T-cell (primary cell): Measurements from ENCODE around the gene MPRIP. TPM values are rescaled to one million over a fixed set of nuclear protein-coding genes. Genes with fewer than 3 reads are reported as not detected.

Experiments
- ATAC-seq, 4 experiments: fragments of 200-7000 bp in 3 of 4; fragments of 150-1000 bp in 1 of 4; cut with Tn5 transposase; replicated peaks in 1 of 4; 1 replicate in 3 of 4; 2 replicates in 1 of 4; pipeline ENCODE4 v1.10.0; 2021; ENCODE audit warnings: moderate library complexity in 3 of 4, mild to moderate bottlenecking in 2 of 4, moderate number of reproducible peaks in 1 of 4
- CTCF ChIA-PET, 2 donors: fragments of 300-600 bp; sonication (Branson Sonifier 250); formaldehyde crosslinking; loops; one replicate each; lab custom pipeline; 2022; ENCODE audit warnings: antibody characterized with exemption in 2 of 2; lab: Charles Lee
- POLR2A ChIA-PET, 2 donors: fragments of 300-600 bp; sonication (Branson Sonifier 250); formaldehyde crosslinking; loops; one replicate each; lab custom pipeline; 2022; ENCODE audit warnings: antibody characterized with exemption in 2 of 2; lab: Charles Lee
- DNase-seq, 35 experiments: peaks; one replicate each; pipeline versions ENCODE4 v3.0.0 to v3.0.0-alpha.2; 2013 to 2023
- H3K27ac ChIP-seq: one replicate; pipeline ENCODE4 v1.5.1; 2013; ENCODE audit warnings: low read length
- H3K27me3 ChIP-seq, 2 experiments: replicated peaks in 1 of 2; 1 replicate in 1 of 2; 2 replicates in 1 of 2; pipeline versions ENCODE4 v1.6.1 to v1.7.0; 2013; ENCODE audit warnings: low read length in 1 of 2, mixed read lengths in 1 of 2; ENCODE audit not compliant: control insufficient read depth in 2 of 2, insufficient read depth in 2 of 2; ENCODE audit errors: extremely low read depth in 1 of 2
- H3K36me3 ChIP-seq, 2 donors: 1 replicate in 1 of 2; 2 replicates in 1 of 2; pipeline versions ENCODE4 v1.6.1 to v1.7.0; 2013; ENCODE audit warnings: low read length in 1 of 2; ENCODE audit not compliant: control insufficient read depth in 2 of 2, insufficient read depth in 1 of 2; ENCODE audit errors: extremely low read depth in 1 of 2
- H3K4me1 ChIP-seq, 2 experiments: 1 replicate in 1 of 2; 2 replicates in 1 of 2; pipeline versions ENCODE4 v1.6.1 to v1.7.0; 2013; ENCODE audit warnings: low read length in 2 of 2, mixed read lengths in 1 of 2; ENCODE audit not compliant: insufficient read depth in 2 of 2, control insufficient read depth in 1 of 2; ENCODE audit errors: extremely low read depth in 1 of 2
- H3K4me3 ChIP-seq, 2 donors: 1 replicate in 1 of 2; 2 replicates in 1 of 2; pipeline versions ENCODE4 v1.5.1 to v1.7.0; 2013; ENCODE audit warnings: mild to moderate bottlenecking in 2 of 2, low read length in 1 of 2, moderate library complexity in 1 of 2; ENCODE audit not compliant: control insufficient read depth in 1 of 2; ENCODE audit errors: extremely low read depth in 1 of 2
- H3K9me3 ChIP-seq: 2 replicates; pipeline ENCODE4 v1.7.0; 2013
- H3K27ac Mint-ChIP-seq, 2 donors: one replicate each; pipeline ENCODE4 v1.8.0; 2020 to 2021; ENCODE audit warnings: mild to moderate bottlenecking in 2 of 2, mixed read lengths in 2 of 2
- H3K27me3 Mint-ChIP-seq, 2 donors: one replicate each; pipeline ENCODE4 v1.8.0; 2021 to 2022; ENCODE audit warnings: mixed read lengths in 2 of 2
- H3K36me3 Mint-ChIP-seq: one replicate; pipeline ENCODE4 v1.8.0; 2021; ENCODE audit warnings: mixed read lengths
- H3K4me1 Mint-ChIP-seq, 3 donors: one replicate each; pipeline ENCODE4 v1.8.0; 2020 to 2022; ENCODE audit warnings: mixed read lengths in 3 of 3, mild to moderate bottlenecking in 1 of 3
- H3K4me3 Mint-ChIP-seq, 3 donors: one replicate each; pipeline ENCODE4 v1.8.0; 2020 to 2022; ENCODE audit warnings: mild to moderate bottlenecking in 3 of 3, mixed read lengths in 3 of 3, moderate library complexity in 3 of 3
- H3K9me3 Mint-ChIP-seq, 3 donors: one replicate each; pipeline ENCODE4 v1.8.0; 2020 to 2022; ENCODE audit warnings: mixed read lengths in 3 of 3
- WGBS: methylation state at CpG from one replicate; pipeline ENCODE4 v1.1.5; 2013; ENCODE audit warnings: missing lambda C conversion rate; ENCODE audit not compliant: insufficient coverage; 5-methylcytosine and 5-hydroxymethylcytosine counted together
- total RNA-seq, 35 experiments: library from RNA in 6 of 35; stranded (reverse) in 6 of 35; fragments of 120-200 nt in 1 of 35; gene quantifications; one replicate each; pipeline versions ENCODE4 v1.2.1 to v1.2.4 and lab custom pipeline; 2013 to 2026

MPRIP gene
- total RNA-seq, 5 donors from 2014 or later (not counting 1 experiment from before 2014, with no cell fraction given) = 189 to 266 (median 247) TPM

DNA sequence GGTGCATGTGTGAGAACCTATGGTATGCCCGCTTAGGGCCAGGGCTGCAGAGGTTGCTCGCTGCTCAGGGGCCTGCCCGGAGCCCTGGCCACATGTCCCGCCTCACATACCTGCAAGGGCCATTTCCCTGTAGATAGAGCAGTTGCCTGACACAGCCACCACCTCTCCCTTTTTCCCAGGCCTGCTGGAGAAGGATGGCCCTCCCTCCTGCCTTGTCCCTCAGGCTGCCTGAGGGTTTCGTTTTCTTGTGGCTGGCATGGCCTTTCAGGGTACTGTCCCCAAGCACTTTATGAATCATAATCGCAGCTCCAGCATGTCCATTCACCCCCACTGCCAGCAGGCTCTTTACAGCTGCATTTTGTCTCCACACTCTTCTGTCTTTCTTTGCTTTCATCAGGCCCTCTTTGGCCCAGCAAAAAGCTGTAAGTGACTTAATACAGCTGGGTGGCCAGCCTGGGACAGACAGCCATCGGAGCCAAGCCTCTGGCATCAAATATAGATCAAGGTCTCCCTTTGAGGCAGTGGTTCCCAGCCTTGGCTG lies 65.7 kb downstream of the MPRIP start:
- H3K27ac Mint-ChIP-seq = peak overlapping the region; percentile 88 to 91
- no peaks in the 10 kb centered on the region for H3K27me3 Mint-ChIP-seq
- H3K36me3 ChIP-seq = peaks cover 7 to 8% of the 10 kb centered on the region in 2 donors
- no peaks in the 10 kb centered on the region for H3K9me3 ChIP-seq
- peaks cover 7% of the 10 kb centered on the region for H3K36me3 Mint-ChIP-seq
- no peak overlapping the region for H3K4me3 ChIP-seq
- no peak overlapping the region for H3K27ac ChIP-seq
- no peaks in the 10 kb centered on the region for H3K27me3 ChIP-seq
- H3K4me1 Mint-ChIP-seq = peaks cover 67 to 82% (median 68%) of the 10 kb centered on the region in 3 donors
- 89% methylated on average over 6 of the region's 7 CpGs for WGBS
- DNase-seq (no peak), ATAC-seq (no peak)
- peaks cover 10 to 61% of the 10 kb centered on the region in 2 experiments for H3K4me1 ChIP-seq
- ChIA-PET POLR2A (interaction anchor here in 1 of 2 donors (0.6 kb wide), 1 partner anchor 914 kb away, joined by 3 read pairs; no protein-coding TSS in a partner anchor), CTCF (interaction anchor here (0.8 to 0.9 kb wide), 2 partner anchors 12 to 107 kb away, joined by 3 to 4 read pairs; no protein-coding TSS in a partner anchor)
- no peak overlapping the region for H3K4me3 Mint-ChIP-seq
- H3K9me3 Mint-ChIP-seq = no peaks in the 10 kb centered on the region

DNA sequence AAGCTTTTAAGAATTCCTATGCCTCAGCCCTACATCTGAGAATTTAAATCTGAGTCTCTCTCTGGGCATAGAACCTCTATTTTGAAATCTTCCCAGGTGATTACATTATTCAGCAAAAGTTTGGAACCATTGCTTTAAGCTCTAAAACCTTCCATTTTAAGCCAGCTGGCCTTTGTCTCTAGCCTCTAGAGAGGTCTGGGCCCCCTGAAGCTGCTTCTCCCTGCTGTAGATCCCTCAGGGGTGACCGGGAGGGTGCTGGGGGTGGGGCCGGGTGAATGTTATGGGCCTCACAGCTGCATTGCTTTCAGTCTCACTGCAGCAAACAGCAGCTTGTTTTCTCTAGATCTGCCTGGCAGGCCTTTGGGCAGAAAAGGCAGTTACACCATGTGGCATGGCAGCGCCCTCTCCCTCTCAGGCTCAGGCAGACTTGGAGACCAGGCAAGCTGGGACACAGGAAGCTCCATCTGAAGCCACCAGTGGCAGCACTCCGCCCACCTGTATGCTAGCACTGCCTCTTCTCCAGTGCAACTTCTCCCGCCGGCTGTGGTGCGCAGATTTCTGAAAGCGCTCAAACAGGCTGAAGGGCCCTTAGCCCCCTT lies 66.3 kb downstream of the MPRIP start:
- ATAC-seq = no peak
- H3K9me3 ChIP-seq = no peaks in the 10 kb centered on the region
- Mint-ChIP-seq H3K36me3 (peaks cover 7% of the 10 kb centered on the region), H3K4me3 (no peak overlapping the region), H3K9me3 (no peaks in the 10 kb centered on the region), H3K27me3 (no peaks in the 10 kb centered on the region), H3K4me1 (peaks cover 72 to 85% (median 73%) of the 10 kb centered on the region in 3 donors), H3K27ac (peak overlapping the region; percentile 88 to 91)
- CTCF ChIA-PET = interaction anchor here in 1 of 2 donors (0.8 kb wide), 1 partner anchor 12 kb away, joined by 4 read pairs; no protein-coding TSS in a partner anchor
- H3K27me3 ChIP-seq = no peaks in the 10 kb centered on the region
- H3K4me3 ChIP-seq = no peak overlapping the region
- peak overlapping the region; percentile 68 for H3K27ac ChIP-seq
- H3K36me3 ChIP-seq = peaks cover 3 to 8% of the 10 kb centered on the region in 2 donors
- peaks cover 10 to 62% of the 10 kb centered on the region in 2 experiments for H3K4me1 ChIP-seq
- POLR2A ChIA-PET = interaction anchor here in 1 of 2 donors (0.7 kb wide), 1 partner anchor 53 kb away, joined by 3 read pairs; no protein-coding TSS in a partner anchor
- WGBS = 82% methylated on average over 4 of the region's 8 CpGs
- DNase-seq = no peak

DNA sequence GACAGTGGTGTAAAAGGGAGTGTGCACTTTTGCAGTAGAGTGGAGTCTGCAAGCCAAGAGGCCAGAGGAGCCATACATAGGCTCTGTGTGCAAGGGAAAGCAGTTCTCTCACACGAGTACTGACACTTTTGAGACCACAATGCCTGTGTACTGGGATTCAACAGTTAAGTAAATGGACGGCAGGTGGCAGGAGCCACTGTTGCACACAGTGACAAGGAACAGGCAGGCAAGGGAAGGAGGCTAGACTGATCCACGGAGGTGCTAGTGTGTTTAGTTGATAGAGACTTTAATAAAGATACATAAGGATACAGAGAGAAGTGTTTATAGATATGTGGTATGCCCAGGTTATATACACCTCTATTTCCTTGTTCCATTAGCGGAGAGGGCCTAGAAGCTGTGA lies 67.0 kb downstream of the MPRIP start:
- H3K4me1 Mint-ChIP-seq = peaks cover 75 to 85% (median 75%) of the 10 kb centered on the region in 3 donors
- WGBS = 71% methylated on average over 2 of the region's 4 CpGs
- Histone ChIP-seq H3K9me3 (no peaks in the 10 kb centered on the region), H3K4me3 (no peak overlapping the region), H3K4me1 (peaks cover 10 to 65% of the 10 kb centered on the region in 2 experiments), H3K27me3 (no peaks in the 10 kb centered on the region), H3K27ac (peak overlapping the region; percentile 68), H3K36me3 (peaks cover 3 to 4% of the 10 kb centered on the region in 2 donors)
- ATAC-seq (peak in 1 of 4 experiments; percentile 34), DNase-seq (peak in 13 of 35 experiments; percentile 17 to 47 (median 24))
- CTCF ChIA-PET = interaction anchor here in 1 of 2 donors (1.0 to 1.3 kb wide), 2 partner anchors 11 to 16 kb away, joined by 3 read pairs; no protein-coding TSS in a partner anchor
- H3K4me3 Mint-ChIP-seq = peak overlapping the region in 2 of 3 donors; percentile 18 to 60
- no peaks in the 10 kb centered on the region for H3K27me3 Mint-ChIP-seq
- H3K27ac Mint-ChIP-seq = peak overlapping the region; percentile 88 to 91
- peaks cover 7% of the 10 kb centered on the region for H3K36me3 Mint-ChIP-seq
- POLR2A ChIA-PET = interaction anchor here in 1 of 2 donors (0.6 to 0.7 kb wide), 2 partner anchors 54 to 171 kb away, joined by 3 read pairs; no protein-coding TSS in a partner anchor
- H3K9me3 Mint-ChIP-seq = no peaks in the 10 kb centered on the region

DNA sequence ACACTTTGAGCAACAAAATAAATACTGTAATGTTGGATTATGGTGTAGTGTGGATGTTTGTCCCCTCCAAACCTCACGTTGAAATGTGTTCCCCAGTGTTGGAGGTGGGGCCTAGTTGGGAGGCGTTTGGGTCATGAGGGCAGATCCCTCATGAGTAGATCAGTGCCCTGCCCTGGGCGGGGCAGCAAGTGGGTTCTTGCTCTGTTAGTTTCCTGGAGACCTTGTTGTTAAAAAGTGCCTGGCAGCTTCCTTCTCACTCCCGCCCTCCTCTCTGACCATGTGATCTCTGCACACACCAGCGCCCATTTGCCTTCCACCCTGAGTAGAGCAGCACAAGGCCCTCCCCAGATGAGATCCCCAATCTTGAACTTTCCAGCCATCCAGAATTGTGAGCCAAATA lies 67.7 kb downstream of the MPRIP start:
- POLR2A ChIA-PET = interaction anchor here in 1 of 2 donors (0.6 kb wide), 1 partner anchor 171 kb away, joined by 3 read pairs; no protein-coding TSS in a partner anchor
- Mint-ChIP-seq H3K4me1 (peaks cover 75 to 86% (median 75%) of the 10 kb centered on the region in 3 donors), H3K9me3 (no peaks in the 10 kb centered on the region), H3K27me3 (no peaks in the 10 kb centered on the region), H3K4me3 (peak overlapping the region; percentile 18 to 60 (median 22)), H3K27ac (peak overlapping the region; percentile 88 to 91), H3K36me3 (peaks cover 3% of the 10 kb centered on the region)
- H3K4me1 ChIP-seq = peaks cover 10 to 71% of the 10 kb centered on the region in 2 experiments
- DNase-seq (peak in 30 of 35 experiments; percentile 10 to 69 (median 41)), ATAC-seq (peak; percentile 74 to 85 (median 78))
- WGBS = 18% methylated on average over 5 of the region's 5 CpGs
- CTCF ChIA-PET = interaction anchor here in 1 of 2 donors (1.0 to 1.3 kb wide), 3 partner anchors 10 to 15 kb away, joined by 3 read pairs; no protein-coding TSS in a partner anchor
- H3K4me3 ChIP-seq = no peak overlapping the region
- H3K27me3 ChIP-seq = no peaks in the 10 kb centered on the region
- peak overlapping the region; percentile 68 for H3K27ac ChIP-seq
- peaks cover 3 to 4% of the 10 kb centered on the region in 2 donors for H3K36me3 ChIP-seq
- no peaks in the 10 kb centered on the region for H3K9me3 ChIP-seq

DNA sequence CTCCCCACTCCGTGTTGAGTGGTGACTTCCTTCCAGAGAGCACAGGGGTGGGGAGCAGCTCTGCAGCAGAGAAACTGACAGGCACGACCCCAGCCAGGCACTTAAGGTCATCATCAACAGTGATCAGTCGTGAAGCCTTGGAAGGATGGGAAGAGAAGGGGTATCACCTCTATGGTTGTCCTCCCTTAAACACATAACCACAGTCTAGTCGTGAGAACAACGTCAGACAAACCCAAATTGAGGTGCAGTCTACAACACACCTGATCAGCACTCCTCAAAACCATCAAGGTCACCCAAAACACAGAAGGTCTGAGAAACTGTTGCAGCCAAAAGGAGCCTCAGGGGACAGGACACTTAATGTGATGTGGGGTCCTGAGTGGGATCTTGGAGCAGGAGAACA lies 68.3 kb downstream of the MPRIP start:
- Histone ChIP-seq H3K27me3 (no peaks in the 10 kb centered on the region), H3K36me3 (peaks cover 3 to 4% of the 10 kb centered on the region in 2 donors), H3K9me3 (no peaks in the 10 kb centered on the region), H3K4me1 (peaks cover 10 to 77% of the 10 kb centered on the region in 2 experiments), H3K27ac (peak overlapping the region; percentile 68), H3K4me3 (no peak overlapping the region)
- Mint-ChIP-seq H3K27ac (peak overlapping the region; percentile 88 to 91), H3K36me3 (no peaks in the 10 kb centered on the region), H3K4me1 (peaks cover 78 to 88% (median 80%) of the 10 kb centered on the region in 3 donors), H3K9me3 (no peaks in the 10 kb centered on the region), H3K27me3 (no peaks in the 10 kb centered on the region), H3K4me3 (peak overlapping the region in 1 of 3 donors; percentile 60)
- WGBS = 51% methylated on average over 3 of the region's 5 CpGs
- DNase-seq (peak in 1 of 35 experiments; percentile 35), ATAC-seq (peak in 1 of 4 experiments; percentile 45)
- CTCF ChIA-PET = interaction anchor here in 1 of 2 donors (1.0 kb wide), 2 partner anchors 9 to 15 kb away, joined by 3 read pairs; no protein-coding TSS in a partner anchor
- POLR2A ChIA-PET = no interaction called here
